WERI-Rb-1 (cell line): ENCODE measurements around the gene ACTA1.
"Not testable (repeated sequence)": the region's sequence is repeated elsewhere in the genome, so short reads cannot be mapped to it uniquely, and the experiment has no call there.

ENCODE experiments used
- DNase-seq: peaks from one replicate; pipeline ENCODE4 v3.0.0-alpha.2; 2020
- H3K27ac ChIP-seq: fragments of 250-450 bp; sonication (Bioruptor Pico); 2 replicates; pipeline ENCODE4 v1.5.1; 2020; ENCODE audit warnings: mild to moderate bottlenecking, moderate library complexity
- H3K27me3 ChIP-seq: fragments of 250-450 bp; sonication (Bioruptor Pico); 2 replicates; pipeline ENCODE4 v1.5.1; 2021; ENCODE audit warnings: mild to moderate bottlenecking, low read depth, moderate library complexity; ENCODE audit not compliant: insufficient read depth, severe bottlenecking
- H3K36me3 ChIP-seq: fragments of 250-450 bp; sonication (Bioruptor Pico); 2 replicates; pipeline ENCODE4 v1.5.1; 2020; ENCODE audit warnings: mild to moderate bottlenecking, moderate library complexity
- H3K4me3 ChIP-seq: 2 replicates; pipeline ENCODE4 v1.5.1; 2011; ENCODE audit warnings: low read depth, mild to moderate bottlenecking, control low read depth, low read length
- H3K9me3 ChIP-seq: fragments of 250-450 bp; sonication (Bioruptor Pico); 2 replicates; pipeline ENCODE4 v1.5.1; 2021; ENCODE audit warnings: mild to moderate bottlenecking, moderate library complexity; ENCODE audit not compliant: severe bottlenecking
- CTCF ChIP-seq: IDR thresholded peaks from 2 replicates; pipeline ENCODE4 v1.5.1; 2011; ENCODE audit warnings: low read depth, mild to moderate bottlenecking, control low read depth, inconsistent platforms, low read length

ACTA1 gene

GRCh38 chr1:229420765-229421164 lies 13.1 kb downstream of the ACTA1 start:
- peak; percentile 87 for DNase-seq
- H3K36me3 ChIP-seq = no peaks in the 10 kb centered on the region
- no peak overlapping the region for H3K4me3 ChIP-seq
- TF ChIP-seq CTCF = peak; percentile 54
- no peaks in the 10 kb centered on the region for H3K27me3 ChIP-seq
- H3K9me3 ChIP-seq = peaks cover 3% of the 10 kb centered on the region
- peak overlapping the region; percentile 82 for H3K27ac ChIP-seq

GRCh38 chr1:229420224-229420623 lies 13.7 kb downstream of the ACTA1 start:
- no peak for DNase-seq
- H3K4me3 ChIP-seq = no peak overlapping the region
- no peaks in the 10 kb centered on the region for H3K36me3 ChIP-seq
- peaks cover 3% of the 10 kb centered on the region for H3K9me3 ChIP-seq
- no peak for TF ChIP-seq CTCF
- peak overlapping the region; percentile 62 for H3K27ac ChIP-seq
- H3K27me3 ChIP-seq = no peaks in the 10 kb centered on the region

- not testable (repeated sequence) for H3K36me3 ChIP-seq, H3K27me3 ChIP-seq, H3K9me3 ChIP-seq, DNase-seq, H3K4me3 ChIP-seq, H3K27ac ChIP-seq
Measured at GRCh38 chr1:229418586-229418985, 15.3 kb downstream of the ACTA1 start.

- H3K9me3 ChIP-seq, H3K27me3 ChIP-seq, H3K36me3 ChIP-seq, DNase-seq, H3K27ac ChIP-seq, H3K4me3 ChIP-seq: not testable (repeated sequence)
Measured at GRCh38 chr1:229412810-229413209, 21.1 kb downstream of the ACTA1 start.

GRCh38 chr1:229412056-229412455 lies 21.8 kb downstream of the ACTA1 start:
- TF ChIP-seq CTCF = no peak
- H3K27me3 ChIP-seq = no peaks in the 10 kb centered on the region
- H3K9me3 ChIP-seq = no peaks in the 10 kb centered on the region
- DNase-seq = no peak
- H3K4me3 ChIP-seq = no peak overlapping the region
- H3K27ac ChIP-seq = peak overlapping the region; percentile 56
- no peaks in the 10 kb centered on the region for H3K36me3 ChIP-seq

- H3K36me3 ChIP-seq = no peaks in the 10 kb centered on the region
- no peak for TF ChIP-seq CTCF
- peak overlapping the region; percentile 56 for H3K27ac ChIP-seq
- no peak overlapping the region for H3K4me3 ChIP-seq
- no peaks in the 10 kb centered on the region for H3K9me3 ChIP-seq
- H3K27me3 ChIP-seq = no peaks in the 10 kb centered on the region
- no peak for DNase-seq
Measured at GRCh38 chr1:229411434-229412055, 22.3 kb downstream of the ACTA1 start.
